Measurements from ENCODE around the gene PLXNC1.
A peak's percentile ranks its signal among the peaks of the same experiment; 100 is the strongest.

PLXNC1 gene

GRCh38 chr12:94158666-94159065, 10.3 kb downstream of the PLXNC1 start:
- no peak overlapping the region for H3K27ac ChIP-seq (ENCODE audit: low read depth, low read length)
- H3K4me3 ChIP-seq (ENCODE audit: low read depth, low read length) = no peak overlapping the region
- H3K4me1 ChIP-seq (ENCODE audit: control insufficient read depth, insufficient read depth, low read length) = no peaks in the 10 kb centered on the region
- H3K9me3 ChIP-seq (ENCODE audit: control insufficient read depth, insufficient read depth, low read depth, low read length) = no peaks in the 10 kb centered on the region
- no peaks in the 10 kb centered on the region for H3K36me3 ChIP-seq (ENCODE audit: control insufficient read depth, insufficient read depth, low read length)
- H3K27me3 ChIP-seq (ENCODE audit: control insufficient read depth, insufficient read depth, low read length) = peaks cover 63% of the 10 kb centered on the region
- no peak overlapping the region for H3K9ac ChIP-seq (ENCODE audit: low read length)

- Histone ChIP-seq H3K9ac (ENCODE audit: low read length) (no peak overlapping the region), H3K4me1 (ENCODE audit: control insufficient read depth, insufficient read depth, low read length) (peaks cover 20% of the 10 kb centered on the region), H3K27me3 (ENCODE audit: control insufficient read depth, insufficient read depth, low read length) (peaks cover 65% of the 10 kb centered on the region), H3K4me3 (ENCODE audit: low read depth, low read length) (no peak overlapping the region), H3K36me3 (ENCODE audit: control insufficient read depth, insufficient read depth, low read length) (no peaks in the 10 kb centered on the region), H3K27ac (ENCODE audit: low read depth, low read length) (no peak overlapping the region), H3K9me3 (ENCODE audit: control insufficient read depth, insufficient read depth, low read depth, low read length) (no peaks in the 10 kb centered on the region)
Measured at GRCh38 chr12:94162108-94162507, 13.7 kb downstream of the PLXNC1 start.

- Histone ChIP-seq H3K4me3 (ENCODE audit: low read depth, low read length) (no peak overlapping the region), H3K36me3 (ENCODE audit: control insufficient read depth, insufficient read depth, low read length) (no peaks in the 10 kb centered on the region), H3K9ac (ENCODE audit: low read length) (no peak overlapping the region), H3K9me3 (ENCODE audit: control insufficient read depth, insufficient read depth, low read depth, low read length) (no peaks in the 10 kb centered on the region), H3K4me1 (ENCODE audit: control insufficient read depth, insufficient read depth, low read length) (peaks cover 26% of the 10 kb centered on the region), H3K27ac (ENCODE audit: low read depth, low read length) (no peak overlapping the region), H3K27me3 (ENCODE audit: control insufficient read depth, insufficient read depth, low read length) (peaks cover 77% of the 10 kb centered on the region)
Measured at GRCh38 chr12:94163850-94164249, 15.5 kb downstream of the PLXNC1 start.

- Histone ChIP-seq H3K36me3 (ENCODE audit: control insufficient read depth, insufficient read depth, low read length) (no peaks in the 10 kb centered on the region), H3K9me3 (ENCODE audit: control insufficient read depth, insufficient read depth, low read depth, low read length) (no peaks in the 10 kb centered on the region), H3K4me3 (ENCODE audit: low read depth, low read length) (peak overlapping the region; percentile 0; the same call in 1 of the 2 replicates), H3K27me3 (ENCODE audit: control insufficient read depth, insufficient read depth, low read length) (peaks cover 86% of the 10 kb centered on the region), H3K4me1 (ENCODE audit: control insufficient read depth, insufficient read depth, low read length) (peaks cover 31% of the 10 kb centered on the region), H3K27ac (ENCODE audit: low read depth, low read length) (no peak overlapping the region), H3K9ac (ENCODE audit: low read length) (no peak overlapping the region)
Measured at GRCh38 chr12:94165138-94165537, 16.8 kb downstream of the PLXNC1 start.

GRCh38 chr12:94165670-94166364, 17.4 kb downstream of the PLXNC1 start:
- Histone ChIP-seq H3K9me3 (ENCODE audit: control insufficient read depth, insufficient read depth, low read depth, low read length) (no peaks in the 10 kb centered on the region), H3K4me3 (ENCODE audit: low read depth, low read length) (no peak overlapping the region), H3K36me3 (ENCODE audit: control insufficient read depth, insufficient read depth, low read length) (no peaks in the 10 kb centered on the region), H3K4me1 (ENCODE audit: control insufficient read depth, insufficient read depth, low read length) (peaks cover 31% of the 10 kb centered on the region), H3K9ac (ENCODE audit: low read length) (no peak overlapping the region), H3K27ac (ENCODE audit: low read depth, low read length) (no peak overlapping the region), H3K27me3 (ENCODE audit: control insufficient read depth, insufficient read depth, low read length) (peaks cover 86% of the 10 kb centered on the region)

- H3K9ac ChIP-seq (ENCODE audit: low read length) = no peak overlapping the region
- H3K27ac ChIP-seq (ENCODE audit: low read depth, low read length) = no peak overlapping the region
- no peak overlapping the region for H3K4me3 ChIP-seq (ENCODE audit: low read depth, low read length)
- H3K4me1 ChIP-seq (ENCODE audit: control insufficient read depth, insufficient read depth, low read length) = peaks cover 41% of the 10 kb centered on the region
- H3K27me3 ChIP-seq (ENCODE audit: control insufficient read depth, insufficient read depth, low read length) = peaks cover 97% of the 10 kb centered on the region
- no peaks in the 10 kb centered on the region for H3K9me3 ChIP-seq (ENCODE audit: control insufficient read depth, insufficient read depth, low read depth, low read length)
- no peaks in the 10 kb centered on the region for H3K36me3 ChIP-seq (ENCODE audit: control insufficient read depth, insufficient read depth, low read length)
Measured at GRCh38 chr12:94167071-94167755, 18.8 kb downstream of the PLXNC1 start.

GRCh38 chr12:94167756-94168416, 19.5 kb downstream of the PLXNC1 start:
- H3K4me3 ChIP-seq (ENCODE audit: low read depth, low read length) = no peak overlapping the region
- H3K36me3 ChIP-seq (ENCODE audit: control insufficient read depth, insufficient read depth, low read length) = no peaks in the 10 kb centered on the region
- no peaks in the 10 kb centered on the region for H3K9me3 ChIP-seq (ENCODE audit: control insufficient read depth, insufficient read depth, low read depth, low read length)
- peaks cover 97% of the 10 kb centered on the region for H3K27me3 ChIP-seq (ENCODE audit: control insufficient read depth, insufficient read depth, low read length)
- no peak overlapping the region for H3K9ac ChIP-seq (ENCODE audit: low read length)
- no peak overlapping the region for H3K27ac ChIP-seq (ENCODE audit: low read depth, low read length)
- peaks cover 43% of the 10 kb centered on the region for H3K4me1 ChIP-seq (ENCODE audit: control insufficient read depth, insufficient read depth, low read length)

GRCh38 chr12:94169495-94169894, 21.1 kb downstream of the PLXNC1 start:
- no peaks in the 10 kb centered on the region for H3K9me3 ChIP-seq (ENCODE audit: control insufficient read depth, insufficient read depth, low read depth, low read length)
- H3K27me3 ChIP-seq (ENCODE audit: control insufficient read depth, insufficient read depth, low read length) = peaks cover 99% of the 10 kb centered on the region
- H3K9ac ChIP-seq (ENCODE audit: low read length) = no peak overlapping the region
- H3K4me3 ChIP-seq (ENCODE audit: low read depth, low read length) = no peak overlapping the region
- H3K27ac ChIP-seq (ENCODE audit: low read depth, low read length) = no peak overlapping the region
- no peaks in the 10 kb centered on the region for H3K36me3 ChIP-seq (ENCODE audit: control insufficient read depth, insufficient read depth, low read length)
- H3K4me1 ChIP-seq (ENCODE audit: control insufficient read depth, insufficient read depth, low read length) = peaks cover 40% of the 10 kb centered on the region

GRCh38 chr12:94169966-94170689, 21.8 kb downstream of the PLXNC1 start:
- Histone ChIP-seq H3K9me3 (ENCODE audit: control insufficient read depth, insufficient read depth, low read depth, low read length) (no peaks in the 10 kb centered on the region), H3K4me1 (ENCODE audit: control insufficient read depth, insufficient read depth, low read length) (peaks cover 33% of the 10 kb centered on the region), H3K9ac (ENCODE audit: low read length) (no peak overlapping the region), H3K27ac (ENCODE audit: low read depth, low read length) (no peak overlapping the region), H3K36me3 (ENCODE audit: control insufficient read depth, insufficient read depth, low read length) (no peaks in the 10 kb centered on the region), H3K27me3 (ENCODE audit: control insufficient read depth, insufficient read depth, low read length) (peaks cover 99% of the 10 kb centered on the region), H3K4me3 (ENCODE audit: low read depth, low read length) (no peak overlapping the region)

- Histone ChIP-seq H3K4me1 (ENCODE audit: control insufficient read depth, insufficient read depth, low read length) (peaks cover 25% of the 10 kb centered on the region), H3K9me3 (ENCODE audit: control insufficient read depth, insufficient read depth, low read depth, low read length) (no peaks in the 10 kb centered on the region), H3K36me3 (ENCODE audit: control insufficient read depth, insufficient read depth, low read length) (no peaks in the 10 kb centered on the region), H3K27ac (ENCODE audit: low read depth, low read length) (no peak overlapping the region), H3K4me3 (ENCODE audit: low read depth, low read length) (no peak overlapping the region), H3K9ac (ENCODE audit: low read length) (no peak overlapping the region), H3K27me3 (ENCODE audit: control insufficient read depth, insufficient read depth, low read length) (peaks cover 99% of the 10 kb centered on the region)
Measured at GRCh38 chr12:94170690-94171594, 22.6 kb downstream of the PLXNC1 start.
